Erythroblast (primary cell): Measurements from ENCODE around the gene FBXO28.

Experiments
- GATA1 ChIP-seq: IDR thresholded peaks from 2 replicates; pipeline ENCODE4 v1.6.1; 2011; ENCODE audit warnings: low read depth, mild to moderate bottlenecking, control low read depth, low read length, moderate library complexity
- POLR2A ChIP-seq: IDR thresholded peaks from 2 replicates; pipeline ENCODE4 v1.6.1; 2011; ENCODE audit warnings: mild to moderate bottlenecking, low read length

DNA sequence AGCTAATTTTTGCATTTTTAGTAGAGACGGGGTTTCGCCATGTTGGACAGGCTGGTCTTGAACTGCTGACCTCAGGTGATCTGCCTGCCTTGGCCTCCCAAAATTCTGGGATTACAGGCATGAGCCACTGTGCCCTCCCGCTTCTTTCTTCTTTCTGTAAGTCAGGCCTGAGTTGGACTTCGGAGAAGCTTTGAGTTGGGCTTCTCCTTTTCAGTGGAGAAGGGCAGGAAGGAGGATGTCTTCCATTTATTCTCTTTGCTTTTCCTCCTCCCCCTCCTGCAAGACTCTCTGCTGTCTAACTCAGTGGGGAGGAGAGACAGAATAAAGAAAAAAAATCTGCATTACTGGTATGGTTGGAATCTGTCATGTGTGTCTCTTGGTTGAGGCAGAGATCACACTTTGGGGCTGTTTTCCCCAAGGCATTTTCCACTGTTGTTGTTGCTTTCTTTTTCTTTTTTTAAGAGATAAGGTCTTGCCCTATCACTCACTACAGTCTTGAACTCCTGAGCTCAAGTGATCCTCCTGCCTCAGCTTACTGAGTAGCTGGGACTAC, 55.9 kb downstream of the FBXO28 start:
- TF ChIP-seq POLR2A (no peak), GATA1 (no peak)
